SIG-M5 treated with dmso at 0.1 percent for 504 hours (cell line): ENCODE results near the gene OR4K5.
"Not testable (repeated sequence)": the region's sequence is repeated elsewhere in the genome, so short reads cannot be mapped to it uniquely, and the experiment has no call there.

Experiments
- DNase-seq: peaks from one replicate; lab custom pipeline; 2025; ENCODE audit not compliant: unreplicated experiment; lab: John Stamatoyannopoulos, UW

The OR4K5 gene, protein sequence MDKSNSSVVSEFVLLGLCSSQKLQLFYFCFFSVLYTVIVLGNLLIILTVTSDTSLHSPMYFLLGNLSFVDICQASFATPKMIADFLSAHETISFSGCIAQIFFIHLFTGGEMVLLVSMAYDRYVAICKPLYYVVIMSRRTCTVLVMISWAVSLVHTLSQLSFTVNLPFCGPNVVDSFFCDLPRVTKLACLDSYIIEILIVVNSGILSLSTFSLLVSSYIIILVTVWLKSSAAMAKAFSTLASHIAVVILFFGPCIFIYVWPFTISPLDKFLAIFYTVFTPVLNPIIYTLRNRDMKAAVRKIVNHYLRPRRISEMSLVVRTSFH

DNA sequence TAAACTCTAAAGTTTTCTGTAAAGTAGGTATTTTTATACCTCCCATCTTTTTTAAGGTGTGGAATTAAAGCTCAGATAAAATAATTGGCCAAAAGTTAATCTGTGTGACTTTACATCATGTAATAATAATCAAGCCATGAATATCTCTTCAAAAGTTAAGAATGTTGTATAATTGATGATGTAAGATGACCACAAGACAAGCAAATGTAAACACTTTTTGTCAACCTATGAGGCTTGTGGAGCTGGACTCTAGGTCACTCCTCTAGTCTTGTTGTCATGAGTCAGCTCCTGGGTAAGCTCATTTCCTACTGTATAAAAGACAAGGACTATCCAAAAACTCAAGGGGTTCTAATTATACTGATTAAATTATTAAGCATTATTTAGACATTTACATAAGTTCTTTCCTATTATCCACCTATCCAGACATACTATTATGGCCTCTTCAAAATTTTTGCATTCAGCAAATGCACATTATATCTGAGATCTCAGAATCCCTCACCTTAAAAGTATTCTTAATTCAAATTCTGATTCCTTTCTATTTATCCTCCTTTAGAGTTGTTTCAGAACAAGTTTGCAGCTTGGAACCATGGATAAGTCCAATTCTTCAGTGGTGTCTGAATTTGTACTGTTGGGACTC lies at the start of gene OR4K5:
OR4K5 (plus strand) TSS at position 587 of the 637 bp plus-strand sequence; CDS start at position 587, 0 bp downstream.
- no peak for DNase-seq

DNA sequence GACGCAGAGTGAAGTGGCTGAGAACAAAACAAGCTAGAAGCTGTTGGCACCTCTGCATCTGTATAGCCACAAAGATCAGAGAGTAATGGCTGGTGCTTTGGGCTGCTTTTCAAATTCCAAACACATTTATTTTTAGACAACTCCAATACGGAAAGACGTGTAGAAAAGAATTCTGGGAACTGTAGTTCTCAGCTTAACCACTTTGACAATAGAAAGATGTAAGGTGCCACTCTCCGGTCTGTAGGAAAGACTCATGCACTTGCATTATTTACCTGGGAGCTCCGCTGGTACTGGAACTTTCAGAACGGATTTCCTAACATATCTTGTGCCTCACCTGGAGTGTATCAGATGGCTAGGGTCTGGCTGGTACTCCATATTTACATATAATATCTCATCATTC lies 47.2 kb upstream of the OR4K5 start:
- no peak for DNase-seq

DNA sequence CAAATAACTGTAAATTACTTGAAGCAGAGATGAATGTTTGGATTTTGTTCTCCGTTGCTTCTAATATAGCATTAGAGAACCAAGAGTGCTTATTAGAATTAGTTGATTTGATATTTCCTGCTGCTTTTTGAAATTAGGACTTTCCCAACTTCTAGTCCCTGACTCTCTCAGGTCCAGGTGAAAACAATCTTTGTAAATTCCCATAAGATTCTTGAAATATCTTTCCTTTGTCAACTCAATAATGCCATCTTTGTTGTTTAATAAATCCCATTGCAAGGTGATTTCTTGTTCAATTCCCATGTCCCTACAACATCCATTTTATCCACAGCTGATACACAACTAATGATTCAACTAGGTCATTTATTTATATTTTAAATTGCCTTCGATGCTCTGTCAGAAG lies 45.6 kb upstream of the OR4K5 start, which contains the start of gene OR4K2:
OR4K2 (plus strand) TSS at position 301 of the 400 bp plus-strand sequence. CDS start 1,126 bp downstream, outside the sequence.
- no peak for DNase-seq

DNA sequence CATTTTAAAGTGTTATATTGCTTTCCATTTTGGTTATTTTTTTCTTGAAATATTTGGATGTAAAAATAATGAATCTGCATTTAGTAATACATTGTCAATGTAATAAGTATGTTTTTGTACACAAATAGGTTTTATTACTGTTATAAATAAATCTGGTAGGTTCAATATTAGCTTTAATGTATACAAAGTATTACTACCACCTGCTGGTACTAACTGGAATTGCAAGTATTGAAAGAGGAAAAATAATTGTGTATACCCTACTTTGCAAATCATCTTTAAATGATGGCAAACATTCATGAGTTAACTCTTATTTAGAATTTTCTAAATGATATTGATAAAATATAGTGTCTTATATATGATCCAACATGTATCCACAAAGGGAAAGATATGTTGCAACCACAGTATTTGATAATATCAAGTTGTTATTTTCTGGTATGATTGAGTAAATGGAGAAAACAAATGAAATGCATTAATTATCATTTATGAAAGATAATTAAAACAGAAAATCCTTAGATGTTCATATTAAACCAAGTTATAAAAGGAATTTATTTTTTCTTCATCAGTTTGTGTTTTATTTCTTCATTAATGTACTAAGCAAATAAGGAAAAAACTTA lies 42.3 kb upstream of the OR4K5 start:
- DNase-seq: peak; percentile 32

DNA sequence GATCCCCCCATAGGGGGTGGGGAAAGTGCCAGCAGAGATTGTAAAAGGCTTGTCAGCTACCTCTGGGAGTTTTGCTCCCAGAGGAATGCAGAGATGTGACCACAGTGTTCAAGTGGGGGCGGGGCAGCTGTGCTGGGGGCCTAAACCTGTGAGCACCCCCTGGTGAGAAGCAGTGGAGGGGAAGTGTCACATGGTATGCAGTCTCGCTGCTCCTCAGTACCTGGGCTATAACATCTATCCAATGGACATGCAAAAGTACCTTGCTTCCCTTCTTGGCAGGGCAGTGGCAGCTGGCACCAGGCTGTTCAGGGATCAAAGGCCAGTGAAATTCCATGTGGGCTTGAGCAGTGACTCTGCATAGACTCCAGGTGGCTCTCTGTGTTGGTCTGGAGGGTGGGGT lies 25.1 kb upstream of the OR4K5 start:
- DNase-seq: no peak

DNA sequence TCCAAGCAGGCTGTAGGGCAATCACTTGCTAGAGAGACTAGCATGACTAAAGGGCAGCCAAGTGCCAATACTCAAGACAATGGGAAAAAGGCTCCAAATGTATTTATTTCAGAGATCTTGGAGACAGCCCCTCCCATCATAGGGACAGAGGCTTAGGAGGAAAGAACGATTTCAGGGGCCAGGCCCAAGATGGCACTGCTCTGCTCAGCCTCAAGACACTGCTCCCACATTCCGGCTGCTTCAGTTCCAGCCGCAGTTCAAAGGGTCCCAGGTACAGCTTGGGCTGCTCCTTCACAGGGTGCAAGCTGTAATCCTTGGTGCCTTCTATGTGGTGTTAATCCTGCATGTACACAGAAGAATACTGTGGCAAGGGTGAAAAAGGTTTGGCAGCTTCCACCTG lies 19.4 kb upstream of the OR4K5 start:
- no peak for DNase-seq

DNA sequence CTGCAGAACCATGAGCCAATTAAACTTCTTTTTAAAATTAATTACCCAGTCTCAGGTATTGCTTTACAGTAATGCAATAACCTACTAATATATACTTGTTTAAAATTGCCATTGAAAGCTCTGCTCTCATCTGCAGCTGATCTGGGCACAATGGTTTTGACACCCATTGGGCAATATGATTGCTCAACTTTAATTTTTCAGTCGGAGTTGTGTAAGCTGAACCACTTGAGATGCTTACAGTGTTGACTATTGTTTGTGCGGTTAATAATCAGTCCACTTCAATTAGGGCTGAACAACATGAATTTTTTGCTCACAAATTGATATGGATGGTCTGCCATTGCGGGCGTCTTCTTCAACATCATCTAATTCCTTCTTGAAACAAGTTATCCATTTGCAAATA lies 18.0 kb upstream of the OR4K5 start:
- DNase-seq: peak; percentile 34

DNA sequence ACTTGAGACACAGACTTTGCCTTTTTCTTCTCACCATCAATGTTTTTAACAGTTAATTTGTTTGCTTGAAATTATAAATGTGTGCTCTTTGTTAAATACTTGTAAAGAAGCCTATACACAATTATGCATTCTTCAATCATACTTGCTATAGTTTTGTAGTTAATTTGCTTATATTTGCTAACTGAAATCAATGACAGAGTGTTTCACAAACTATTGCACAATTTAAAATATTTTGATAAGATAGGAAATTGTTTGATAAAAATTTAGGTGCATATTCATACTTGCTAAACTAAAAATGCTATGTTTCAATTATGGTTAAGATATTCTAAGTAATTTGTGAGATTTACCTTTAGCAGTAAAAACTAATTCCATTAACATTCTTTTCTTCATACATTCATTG lies 13.7 kb upstream of the OR4K5 start:
- DNase-seq: no peak

DNA sequence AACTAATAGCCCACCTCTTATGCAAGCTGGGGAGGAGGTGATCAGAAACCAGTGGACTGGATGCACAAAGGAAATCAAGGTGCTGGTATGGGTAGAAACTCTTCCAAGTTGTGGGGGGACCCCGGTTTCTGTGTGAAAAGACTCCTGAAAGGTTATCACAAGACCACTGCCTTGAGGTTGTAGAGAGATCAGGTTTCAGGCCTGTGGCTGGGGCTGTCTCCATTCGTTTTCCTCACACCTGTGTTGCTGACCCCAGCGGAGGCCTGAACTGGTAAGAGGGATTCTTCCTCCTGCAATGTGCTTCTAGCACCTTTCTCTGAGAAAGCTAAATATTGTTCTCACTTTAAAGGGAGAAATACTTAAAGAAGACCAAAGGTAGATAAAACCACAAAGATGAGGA lies 9.3 kb upstream of the OR4K5 start:
- no peak for DNase-seq

DNA sequence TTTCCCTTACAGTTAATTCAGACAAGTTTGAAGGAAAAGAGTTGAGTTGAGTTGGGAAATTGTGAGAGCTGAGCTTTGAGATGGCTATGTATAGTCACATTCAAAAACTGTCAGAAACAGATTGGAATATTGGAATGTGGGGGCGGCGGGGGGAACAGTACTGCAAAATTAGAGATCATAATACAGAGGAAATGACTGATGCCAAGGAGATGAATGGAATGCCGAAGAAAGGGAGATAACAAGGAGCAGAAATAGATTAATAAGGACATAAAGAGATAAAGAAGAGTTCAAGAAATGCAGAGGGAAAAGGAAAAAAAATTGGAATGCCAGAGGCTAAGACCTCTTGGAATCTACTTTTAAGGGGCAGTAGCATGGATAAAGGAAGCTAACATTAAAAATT lies 3.2 kb upstream of the OR4K5 start:
- DNase-seq: no peak

DNA sequence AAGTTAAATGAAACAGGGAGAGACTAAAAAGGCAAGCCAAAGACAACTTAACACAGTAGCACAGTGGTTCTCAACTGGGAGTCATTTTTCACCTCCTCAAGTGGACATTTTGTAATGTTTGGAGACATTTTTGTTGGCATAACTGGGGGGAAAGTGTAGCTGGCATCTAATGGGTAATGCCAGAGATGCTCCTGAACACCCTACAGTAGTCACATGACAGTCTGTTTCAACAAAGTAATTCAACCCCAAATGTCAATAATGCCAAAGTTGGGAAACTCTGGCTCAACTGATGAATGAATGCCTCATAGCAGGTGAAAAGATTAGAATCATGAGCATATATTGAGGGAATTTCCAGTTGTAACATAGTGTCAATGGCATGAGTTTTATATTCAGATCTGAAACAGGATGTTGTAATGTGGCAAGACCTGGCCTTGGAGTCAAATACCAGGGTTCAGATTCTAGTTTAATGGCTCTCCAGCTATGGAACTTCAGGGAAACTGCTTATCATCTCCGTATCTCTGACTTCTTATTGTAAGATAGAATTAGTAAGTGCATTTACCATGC lies 2.4 kb upstream of the OR4K5 start:
- no peak for DNase-seq

DNA sequence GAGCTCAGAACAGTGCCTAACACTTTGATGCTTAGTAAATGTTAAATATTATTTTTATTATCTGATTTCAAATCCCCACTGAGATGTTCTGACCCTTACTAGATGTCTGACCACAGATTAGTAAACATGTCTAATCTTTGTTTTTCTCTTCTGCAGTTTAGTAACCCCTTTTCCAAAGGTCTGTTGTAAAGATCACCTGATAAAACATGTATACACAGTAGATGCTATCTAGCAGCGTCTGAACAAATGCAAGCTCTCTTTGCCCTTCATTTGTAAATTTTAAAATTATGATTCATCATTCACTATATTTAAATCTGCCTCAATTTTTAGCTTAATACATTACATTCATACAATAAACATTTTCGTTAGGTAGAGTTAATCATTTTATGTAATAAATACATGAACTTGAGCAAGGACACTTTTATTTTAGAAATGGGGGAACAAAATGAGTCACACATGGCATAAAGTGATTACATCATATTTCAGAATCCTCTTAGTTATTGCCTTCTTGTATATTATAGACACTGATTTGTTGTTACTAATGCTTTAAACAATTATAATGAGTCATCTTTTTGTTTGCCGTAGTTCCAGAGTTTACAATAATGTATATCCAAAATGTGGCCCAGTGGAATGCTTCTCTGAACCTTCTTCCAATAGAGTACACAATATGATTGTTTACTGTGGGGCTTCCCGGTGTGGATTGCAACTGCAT lies 1.7 kb upstream of the OR4K5 start:
- DNase-seq: no peak

DNA sequence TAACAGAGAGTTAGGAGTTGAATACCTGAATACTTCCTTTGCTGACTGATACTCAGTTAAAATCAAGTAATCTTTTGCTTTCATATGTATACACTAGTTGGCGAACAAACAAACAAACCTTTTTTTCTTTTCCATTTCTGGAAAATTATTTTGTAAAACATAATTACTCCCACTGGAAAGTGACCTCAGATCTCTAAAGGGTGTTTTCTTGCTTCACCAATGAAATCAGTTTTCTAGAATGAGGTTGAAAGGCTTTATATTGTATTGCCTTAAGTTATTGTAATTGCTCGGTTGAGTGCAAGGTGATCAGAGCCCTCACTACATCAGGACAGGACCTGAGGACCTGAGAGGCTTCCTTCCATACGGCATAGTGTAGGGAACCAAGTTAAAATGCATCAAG lies 10.2 kb downstream of the OR4K5 start, which contains the start of gene OR4K1:
OR4K1 (plus strand) TSS at position 301 of the 400 bp plus-strand sequence. CDS start 4,750 bp downstream, outside the sequence.
- no peak for DNase-seq

DNA sequence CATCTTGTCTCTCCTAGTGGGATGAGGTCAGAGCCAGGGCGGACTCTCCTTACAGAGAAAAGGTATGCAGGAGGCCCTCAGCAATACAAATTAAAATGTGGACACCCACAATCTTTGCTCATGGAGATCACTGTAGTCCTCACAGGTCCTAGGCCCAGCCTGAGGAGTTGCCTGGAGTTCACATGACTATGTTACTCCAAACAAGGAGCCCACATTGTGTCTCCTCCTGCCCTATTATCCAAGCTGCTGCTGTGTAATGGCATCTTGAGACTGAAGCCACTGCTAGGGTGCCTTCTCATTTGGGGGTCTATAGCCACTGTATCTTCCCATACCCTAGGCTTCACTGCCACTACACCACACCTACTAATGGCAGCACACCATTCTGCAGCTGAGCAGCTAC lies 21.3 kb downstream of the OR4K5 start:
- DNase-seq: no peak

DNA sequence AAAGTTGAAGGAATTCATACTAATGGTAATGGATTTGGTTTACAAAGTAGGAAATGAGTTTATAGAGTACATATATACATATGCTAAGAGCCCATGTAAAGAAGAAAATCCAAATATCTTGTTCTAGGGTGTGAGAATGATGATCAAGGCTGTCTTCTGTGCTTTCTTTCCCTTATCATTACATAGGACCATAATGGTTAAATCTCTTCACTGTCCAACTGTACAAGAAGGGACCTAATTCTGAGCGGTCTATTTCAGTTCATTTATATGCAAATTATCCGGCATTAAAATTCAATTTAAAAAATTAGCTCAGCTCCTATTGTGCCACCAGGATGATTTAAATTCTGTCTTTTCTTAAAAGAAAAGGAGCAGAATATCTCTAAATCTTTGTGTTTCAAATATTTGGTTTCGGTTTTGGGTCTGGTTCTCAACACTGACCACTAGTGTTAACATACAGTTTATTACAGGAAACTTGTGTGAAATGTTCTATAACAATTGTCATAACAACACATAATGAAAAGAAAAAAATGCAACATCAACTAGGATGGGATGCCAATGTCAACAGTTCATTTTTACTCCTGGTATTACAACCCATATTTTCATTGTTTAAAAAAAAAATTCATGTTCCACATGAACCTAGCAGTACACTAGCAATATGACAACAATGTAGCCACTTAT lies 27.1 kb downstream of the OR4K5 start:
- no peak for DNase-seq

DNA sequence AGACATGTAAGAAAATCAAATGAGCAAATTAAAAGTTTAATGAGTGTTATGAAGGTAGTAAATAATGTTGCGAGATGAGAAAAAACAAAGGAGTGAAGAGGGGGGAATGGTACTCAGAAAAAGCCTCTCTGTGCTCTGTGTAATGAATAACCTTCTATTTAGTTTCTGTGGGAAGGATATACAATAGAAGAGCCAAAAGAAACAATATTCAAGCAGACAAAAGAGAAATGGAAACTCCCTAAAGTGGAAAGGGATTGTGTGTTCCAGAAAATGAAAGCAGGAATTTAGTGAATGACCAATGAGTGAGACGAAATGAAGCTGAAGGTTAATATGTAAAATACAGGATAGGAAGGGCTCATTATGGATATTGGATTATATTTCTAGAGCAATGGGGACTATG lies 28.8 kb downstream of the OR4K5 start:
- DNase-seq: no peak

DNA sequence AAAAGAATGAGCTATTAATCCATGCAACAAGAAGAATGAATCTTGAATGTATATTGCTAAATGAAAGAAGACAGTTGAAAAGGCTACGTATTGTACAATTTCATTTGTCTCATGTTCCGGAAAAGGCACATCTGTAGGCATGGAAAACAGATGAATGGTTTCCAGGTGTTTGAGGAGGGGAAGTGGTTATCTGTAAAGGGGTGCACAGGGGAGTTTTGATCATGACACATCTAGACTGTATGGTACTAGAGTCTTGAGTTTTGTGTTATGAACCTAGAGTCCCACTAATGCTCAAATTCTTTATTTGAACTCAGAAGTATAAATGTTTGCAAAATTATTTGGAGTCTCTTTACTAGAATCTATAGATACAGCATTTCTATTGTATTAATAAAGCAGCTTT lies 49.3 kb downstream of the OR4K5 start:
- not testable (repeated sequence) for DNase-seq
